DOHH2 (cell line): ENCODE results near the gene HYI.
"Not testable (repeated sequence)": the region's sequence is repeated elsewhere in the genome, so short reads cannot be mapped to it uniquely, and the experiment has no call there.

ENCODE experiments used
- H3F3A ChIP-seq: fragments of 200-600 bp; sonication (generic), shearing (Covaris generic); 2 replicates; pipeline ENCODE4 v1.6.0; 2016; ENCODE audit warnings: antibody characterized with exemption, mild to moderate bottlenecking; ENCODE audit not compliant: control insufficient read depth, insufficient read depth
- H3K27ac ChIP-seq: fragments of 200-600 bp; sonication (generic); 2 replicates; pipeline ENCODE4 v1.5.1; 2014; ENCODE audit warnings: low read depth, mild to moderate bottlenecking, low read length, moderate library complexity
- H3K27me3 ChIP-seq: fragments of 200-600 bp; sonication (generic); 2 replicates; pipeline ENCODE4 v1.6.1; 2014; ENCODE audit warnings: mild to moderate bottlenecking, low read length, mixed read lengths; ENCODE audit not compliant: control insufficient read depth
- H3K36me3 ChIP-seq: fragments of 200-600 bp; sonication (generic); 2 replicates; pipeline ENCODE4 v1.6.1; 2014; ENCODE audit warnings: mild to moderate bottlenecking, low read length, moderate library complexity, mixed read lengths; ENCODE audit not compliant: control insufficient read depth
- H3K4me1 ChIP-seq: fragments of 200-600 bp; sonication (generic); 2 replicates; pipeline ENCODE4 v1.6.1; 2014; ENCODE audit warnings: mild to moderate bottlenecking, low read length, mixed read lengths; ENCODE audit not compliant: control insufficient read depth
- H3K4me2 ChIP-seq: fragments of 200-600 bp; sonication (generic); 2 replicates; pipeline ENCODE4 v1.6.0; 2014; ENCODE audit warnings: mild to moderate bottlenecking, low read length, moderate library complexity
- H3K4me3 ChIP-seq: fragments of 200-600 bp; sonication (generic); 2 replicates; pipeline ENCODE4 v1.5.1; 2014; ENCODE audit warnings: mild to moderate bottlenecking, low read length, mixed read lengths
- H3K79me2 ChIP-seq: fragments of 200-600 bp; sonication (generic); 2 replicates; pipeline ENCODE4 v1.6.1; 2014; ENCODE audit warnings: mild to moderate bottlenecking, low read length, mixed read lengths; ENCODE audit not compliant: control insufficient read depth
- H3K9me2 ChIP-seq: fragments of 200-600 bp; sonication (generic); replicated peaks from 2 replicates; pipeline ENCODE4 v1.6.1; 2014; ENCODE audit warnings: mild to moderate bottlenecking, low read length, mixed read lengths; ENCODE audit not compliant: control insufficient read depth
- H3K9me3 ChIP-seq: fragments of 200-600 bp; sonication (generic); 2 replicates; pipeline ENCODE4 v1.6.1; 2014; ENCODE audit warnings: antibody characterized with exemption, low read length, mixed read lengths; ENCODE audit not compliant: control insufficient read depth, insufficient read depth
- H4K20me1 ChIP-seq: fragments of 200-600 bp; sonication (generic); 2 replicates; pipeline ENCODE4 v1.6.0; 2014; ENCODE audit warnings: low read depth, mild to moderate bottlenecking, antibody characterized with exemption, low read length, moderate library complexity; ENCODE audit not compliant: control insufficient read depth, insufficient read depth
- EZH2phosphoT487 ChIP-seq: fragments of 200-600 bp; sonication (generic); IDR thresholded peaks from 2 replicates; pipeline ENCODE4 v1.6.1; 2017; ENCODE audit warnings: borderline replicate concordance, mild to moderate bottlenecking, antibody characterized with exemption, low read length, moderate library complexity, mixed read lengths
- TF ChIP-seq, protein P1 (sequence below): fragments of 200-600 bp; sonication (generic); IDR thresholded peaks from one replicate; pipeline ENCODE4 v1.5.1; 2014; ENCODE audit warnings: antibody characterized with exemption, mild to moderate bottlenecking, low read depth, low read length; ENCODE audit not compliant: poor library complexity, severe bottlenecking

The HYI gene

DNA sequence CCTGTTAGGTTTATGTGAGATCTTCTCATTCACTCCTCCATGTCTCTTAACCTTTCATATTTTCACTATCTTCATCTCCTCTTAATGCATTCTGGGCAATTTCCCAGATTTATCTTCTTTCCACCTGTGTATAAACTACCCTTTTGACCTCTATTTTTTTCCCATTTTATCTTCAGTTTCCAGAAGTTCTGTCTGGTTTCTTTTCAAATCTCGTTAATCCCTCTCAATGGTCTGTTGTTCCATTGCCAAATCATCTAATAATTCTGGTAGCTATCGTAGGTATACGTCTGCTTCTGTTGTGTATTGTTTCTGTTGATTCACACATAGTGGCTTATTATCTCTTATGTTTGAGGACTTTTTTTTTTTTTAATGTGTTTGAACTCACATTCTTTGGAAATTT, 25.7 kb upstream of the HYI start:
- Histone ChIP-seq H3F3A (no peaks in the 10 kb centered on the region), H3K27me3 (peaks cover 30% of the 10 kb centered on the region), H3K4me1 (no peaks in the 10 kb centered on the region), H3K9me3 (no peaks in the 10 kb centered on the region), H3K79me2 (no peaks in the 10 kb centered on the region), H4K20me1 (no peaks in the 10 kb centered on the region), H3K36me3 (no peaks in the 10 kb centered on the region), H3K9me2 (no peaks in the 10 kb centered on the region), H3K27ac (no peak overlapping the region), H3K4me2 (no peak overlapping the region), H3K4me3 (no peak overlapping the region)
- TF ChIP-seq EZH2phosphoT487: no peak
- TF ChIP-seq, protein P1, sequence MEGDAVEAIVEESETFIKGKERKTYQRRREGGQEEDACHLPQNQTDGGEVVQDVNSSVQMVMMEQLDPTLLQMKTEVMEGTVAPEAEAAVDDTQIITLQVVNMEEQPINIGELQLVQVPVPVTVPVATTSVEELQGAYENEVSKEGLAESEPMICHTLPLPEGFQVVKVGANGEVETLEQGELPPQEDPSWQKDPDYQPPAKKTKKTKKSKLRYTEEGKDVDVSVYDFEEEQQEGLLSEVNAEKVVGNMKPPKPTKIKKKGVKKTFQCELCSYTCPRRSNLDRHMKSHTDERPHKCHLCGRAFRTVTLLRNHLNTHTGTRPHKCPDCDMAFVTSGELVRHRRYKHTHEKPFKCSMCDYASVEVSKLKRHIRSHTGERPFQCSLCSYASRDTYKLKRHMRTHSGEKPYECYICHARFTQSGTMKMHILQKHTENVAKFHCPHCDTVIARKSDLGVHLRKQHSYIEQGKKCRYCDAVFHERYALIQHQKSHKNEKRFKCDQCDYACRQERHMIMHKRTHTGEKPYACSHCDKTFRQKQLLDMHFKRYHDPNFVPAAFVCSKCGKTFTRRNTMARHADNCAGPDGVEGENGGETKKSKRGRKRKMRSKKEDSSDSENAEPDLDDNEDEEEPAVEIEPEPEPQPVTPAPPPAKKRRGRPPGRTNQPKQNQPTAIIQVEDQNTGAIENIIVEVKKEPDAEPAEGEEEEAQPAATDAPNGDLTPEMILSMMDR: no peak

GRCh38 chr1:43477716-43478115, 24.0 kb upstream of the HYI start:
- Histone ChIP-seq H3K4me1 (no peaks in the 10 kb centered on the region), H3K27ac (no peak overlapping the region), H3K79me2 (no peaks in the 10 kb centered on the region), H3K4me2 (no peak overlapping the region), H3K9me2 (no peaks in the 10 kb centered on the region), H3K27me3 (peaks cover 35% of the 10 kb centered on the region), H3K9me3 (no peaks in the 10 kb centered on the region), H3K4me3 (no peak overlapping the region), H4K20me1 (no peaks in the 10 kb centered on the region), H3F3A (no peaks in the 10 kb centered on the region), H3K36me3 (no peaks in the 10 kb centered on the region)
- TF ChIP-seq, protein P1: no peak
- no peak for TF ChIP-seq EZH2phosphoT487

DNA sequence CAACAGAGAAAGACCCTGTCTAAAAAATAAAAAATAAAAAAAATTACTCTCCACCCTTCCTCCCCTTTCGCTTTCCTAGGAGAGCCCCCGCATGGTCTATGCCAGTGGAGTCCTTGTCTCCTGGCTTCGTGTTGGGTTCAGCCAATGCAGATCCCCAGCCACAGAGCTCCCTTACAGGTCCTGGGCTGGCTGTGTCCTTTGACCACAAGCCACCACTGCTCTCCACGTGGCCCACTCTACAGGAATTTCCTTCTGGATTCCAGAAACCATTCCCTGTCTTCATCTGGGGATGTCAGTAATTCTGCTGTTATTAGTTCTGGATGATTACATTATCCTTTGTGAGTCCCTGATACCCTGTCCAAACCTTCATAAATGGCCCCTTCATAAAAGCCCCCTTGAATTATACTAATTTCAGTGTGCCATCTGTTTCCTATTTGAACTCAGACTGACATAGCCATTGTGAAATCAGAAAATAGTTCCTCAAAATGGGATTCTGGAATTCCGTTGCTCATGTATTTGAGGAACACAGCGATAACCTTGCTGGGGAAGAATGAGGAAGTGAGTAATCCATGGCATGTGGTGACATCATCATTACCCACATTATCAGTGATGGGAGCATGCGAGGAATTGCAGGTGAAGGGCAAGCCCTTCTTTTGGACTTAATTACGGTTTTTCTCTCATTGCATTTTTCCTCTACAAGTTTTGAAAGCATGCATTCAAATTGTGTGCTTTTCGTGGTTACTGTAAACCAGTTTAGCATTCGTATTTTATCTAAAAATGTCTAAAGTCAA, 22.1 kb upstream of the HYI start:
- not testable (repeated sequence) for H3K4me1 ChIP-seq, H3K36me3 ChIP-seq, H4K20me1 ChIP-seq, H3K4me2 ChIP-seq, H3K4me3 ChIP-seq, H3F3A ChIP-seq, H3K79me2 ChIP-seq, H3K9me3 ChIP-seq, H3K27ac ChIP-seq, H3K9me2 ChIP-seq
- peaks cover 31% of the 10 kb centered on the region for H3K27me3 ChIP-seq

DNA sequence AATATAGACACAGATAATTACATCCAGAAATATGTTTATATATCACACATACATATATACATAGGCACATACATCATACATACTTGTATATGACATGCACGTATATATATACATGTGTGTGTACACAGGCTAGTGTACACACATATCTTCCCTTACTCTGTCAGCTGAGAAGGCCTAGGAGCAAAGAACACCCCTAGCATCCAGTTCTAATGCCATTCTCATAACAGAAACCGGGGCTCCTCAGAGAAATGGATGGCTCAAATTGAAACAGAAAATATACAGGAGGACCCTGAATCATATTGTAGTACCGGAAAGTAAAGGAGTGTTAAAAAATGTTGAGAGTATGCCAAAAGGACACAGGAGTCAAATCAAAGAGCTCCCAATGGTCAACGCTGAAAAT, 19.7 kb upstream of the HYI start:
- TF ChIP-seq, protein P1: no peak
- no peak for TF ChIP-seq EZH2phosphoT487
- no peaks in the 10 kb centered on the region for H3F3A ChIP-seq
- H3K9me3 ChIP-seq: no peaks in the 10 kb centered on the region
- no peak overlapping the region for H3K4me2 ChIP-seq
- H3K9me2 ChIP-seq: no peaks in the 10 kb centered on the region
- no peaks in the 10 kb centered on the region for H3K36me3 ChIP-seq
- peaks cover 23% of the 10 kb centered on the region for H3K27me3 ChIP-seq
- no peaks in the 10 kb centered on the region for H3K79me2 ChIP-seq
- H4K20me1 ChIP-seq: no peaks in the 10 kb centered on the region
- H3K4me1 ChIP-seq: no peaks in the 10 kb centered on the region
- H3K4me3 ChIP-seq: no peak overlapping the region
- no peak overlapping the region for H3K27ac ChIP-seq

GRCh38 chr1:43472463-43473151, 18.9 kb upstream of the HYI start:
- H4K20me1 ChIP-seq, H3K36me3 ChIP-seq, H3K4me2 ChIP-seq, H3K4me1 ChIP-seq, H3K27ac ChIP-seq, H3K9me2 ChIP-seq, H3K4me3 ChIP-seq, H3K9me3 ChIP-seq, H3F3A ChIP-seq, H3K79me2 ChIP-seq: not testable (repeated sequence)
- H3K27me3 ChIP-seq: peaks cover 23% of the 10 kb centered on the region
